OCI-LY7 (cell line): ENCODE data around the gene DCST2.

Experiments
- CTCF ChIP-seq: fragments of 200-600 bp; sonication (generic); conservative IDR thresholded peaks from 2 replicates; pipeline ENCODE4 v1.5.1; 2014; ENCODE audit warnings: mild to moderate bottlenecking, antibody characterized with exemption, low read length, moderate library complexity, mixed read lengths
- EZH2phosphoT487 ChIP-seq: fragments of 200-600 bp; sonication (generic); IDR thresholded peaks from 2 replicates; pipeline ENCODE4 v1.6.1; 2018; ENCODE audit warnings: low read depth, borderline replicate concordance, mild to moderate bottlenecking, mixed run types, antibody characterized with exemption, low read length, moderate library complexity, mixed read lengths

- no peak for TF ChIP-seq EZH2phosphoT487
- no peak for TF ChIP-seq CTCF
Observed at GRCh38 chr1:155000411-155000725, 33.2 kb downstream of the DCST2 start.
